Activated T-helper 9 cell treated with anti-CD3 and anti-CD28 coated beads, Interleukin-2, amount 50 U/mL, for 16 hours (primary cell): ENCODE measurements around the gene WDR38.

Experiments
- DNase-seq: peaks from one replicate; pipeline ENCODE4 v3.0.0-alpha.2; 2020; ENCODE audit warnings: low read depth

Gene WDR38

GRCh38 chr9:124858330-124859046 is 5.2 kb downstream of the WDR38 start:
- DNase-seq = no peak

- DNase-seq = no peak
Observed at GRCh38 chr9:124859803-124860581, 6.7 kb downstream of the WDR38 start.

- DNase-seq = no peak
Observed at GRCh38 chr9:124860582-124861341, 7.5 kb downstream of the WDR38 start.

- DNase-seq = peak; percentile 95
Observed at GRCh38 chr9:124861342-124862229, 8.3 kb downstream of the WDR38 start, which contains the start of the genes ARPC5L and RPL35. ARPC5L (plus strand) TSS chr9:124862130; CDS start chr9:124869291, 7,161 bp downstream. RPL35 (minus strand) TSS chr9:124861957; CDS start chr9:124861912, 45 bp downstream.

GRCh38 chr9:124863371-124863871 is 10.2 kb downstream of the WDR38 start:
- DNase-seq = no peak

- peak; percentile 92 for DNase-seq
Observed at GRCh38 chr9:124868511-124869465, 15.5 kb downstream of the WDR38 start.

GRCh38 chr9:124869466-124869985 is 16.3 kb downstream of the WDR38 start:
- DNase-seq = peak; percentile 37

GRCh38 chr9:124869986-124870560 is 16.8 kb downstream of the WDR38 start:
- peak; percentile 85 for DNase-seq

- no peak for DNase-seq
Observed at GRCh38 chr9:124870723-124871122, 17.5 kb downstream of the WDR38 start.

GRCh38 chr9:124871156-124871561 is 17.9 kb downstream of the WDR38 start:
- DNase-seq = no peak

- DNase-seq = no peak
Observed at GRCh38 chr9:124873664-124874063, 20.4 kb downstream of the WDR38 start.

GRCh38 chr9:124875501-124875900 is 22.2 kb downstream of the WDR38 start:
- DNase-seq = no peak

GRCh38 chr9:124877021-124877782 is 23.9 kb downstream of the WDR38 start:
- DNase-seq = no peak

- DNase-seq = no peak
Observed at GRCh38 chr9:124878021-124878420, 24.8 kb downstream of the WDR38 start.

- no peak for DNase-seq
Observed at GRCh38 chr9:124878518-124878917, 25.3 kb downstream of the WDR38 start.

- DNase-seq = no peak
Observed at GRCh38 chr9:124879226-124879625, 26.0 kb downstream of the WDR38 start.

- no peak for DNase-seq
Observed at GRCh38 chr9:124880501-124880900, 27.2 kb downstream of the WDR38 start.

GRCh38 chr9:124881138-124881743 is 28.0 kb downstream of the WDR38 start:
- DNase-seq = no peak
